GM12864 (cell line): ENCODE data around the gene HOXA11.

Experiments
- DNase-seq: peaks from one replicate; pipeline ENCODE4 v3.0.0-alpha.2; 2011; ENCODE audit warnings: low read depth
- H3K4me3 ChIP-seq: 2 replicates; pipeline ENCODE4 v1.5.1; 2011; ENCODE audit warnings: mild to moderate bottlenecking, low read depth, low read length, control low read depth
- CTCF ChIP-seq: IDR thresholded peaks from 2 replicates; pipeline ENCODE4 v1.5.1; 2011; ENCODE audit warnings: low read depth, mild to moderate bottlenecking, moderate library complexity, low read length, control low read depth, inconsistent platforms; ENCODE audit errors: missing control alignments

The HOXA11 gene

GRCh38 chr7:27201580-27202017 is 16.6 kb upstream of the HOXA11 start:
- no peak overlapping the region for H3K4me3 ChIP-seq
- TF ChIP-seq CTCF, result no peak
- DNase-seq, result no peak

GRCh38 chr7:27200761-27201579 is 15.9 kb upstream of the HOXA11 start:
- DNase-seq, result no peak
- H3K4me3 ChIP-seq, result no peak overlapping the region
- no peak for TF ChIP-seq CTCF

GRCh38 chr7:27199849-27200760 is 15.1 kb upstream of the HOXA11 start, which contains the start of gene HOXA13:
Gene HOXA13 (minus strand): TSS chr7:27200091. CDS start chr7:27200077, 14 bp downstream.
- H3K4me3 ChIP-seq, result peak within 1 kb of the TSS; percentile 20; the same call in 1 of the 2 replicates
- no peak for TF ChIP-seq CTCF

GRCh38 chr7:27198871-27199801 is 14.1 kb upstream of the HOXA11 start:
- DNase-seq, result no peak
- TF ChIP-seq CTCF, result no peak
- H3K4me3 ChIP-seq, result no peak overlapping the region

More at GRCh38 chr7:27199849-27200760, 15.1 kb upstream of the HOXA11 start, which contains the start of gene HOXA13:
- DNase-seq, result no peak

GRCh38 chr7:27198138-27198841 is 13.3 kb upstream of the HOXA11 start:
- no peak overlapping the region for H3K4me3 ChIP-seq

More at GRCh38 chr7:27198138-27198841, 13.3 kb upstream of the HOXA11 start:
- TF ChIP-seq CTCF, result no peak
- no peak for DNase-seq
